IPS DF 19.7 (cell line): ENCODE data around the gene NAALADL2.

Experiments used
- DNase-seq: peaks from one replicate; pipeline ENCODE4 v3.0.0-alpha.2; 2013; ENCODE audit warnings: low read depth, low spot score

Gene NAALADL2

GRCh38 chr3:175200391-175201095, 341.4 kb downstream of the NAALADL2 start:
- no peak for DNase-seq

GRCh38 chr3:175207361-175207760, 348.2 kb downstream of the NAALADL2 start:
- DNase-seq = no peak

- no peak for DNase-seq
Observed at GRCh38 chr3:175208326-175208725, 349.2 kb downstream of the NAALADL2 start.

DNA sequence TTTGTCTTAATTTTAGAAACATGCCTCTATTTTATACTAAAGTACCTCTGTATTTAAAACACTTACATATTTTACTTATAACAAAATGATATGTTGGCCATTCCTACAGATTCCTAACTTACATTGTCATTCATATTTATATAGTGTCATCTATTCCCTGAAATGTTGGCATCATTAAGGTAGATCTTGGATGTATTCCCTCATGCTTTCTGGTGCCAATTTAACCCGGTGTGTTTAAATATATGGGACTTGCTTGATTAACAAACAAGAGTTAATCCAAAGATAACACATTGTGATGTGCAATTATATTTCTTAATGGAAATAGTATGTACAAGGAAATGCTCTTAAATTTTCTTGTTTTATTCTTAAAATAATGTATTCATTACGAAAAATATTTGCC, 352.3 kb downstream of the NAALADL2 start:
- DNase-seq = no peak

GRCh38 chr3:175212896-175213295, 353.8 kb downstream of the NAALADL2 start:
- no peak for DNase-seq

- DNase-seq = no peak
Observed at GRCh38 chr3:175214216-175214615, 355.1 kb downstream of the NAALADL2 start.

- DNase-seq = no peak
Observed at GRCh38 chr3:175215833-175216232, 356.7 kb downstream of the NAALADL2 start.

DNA sequence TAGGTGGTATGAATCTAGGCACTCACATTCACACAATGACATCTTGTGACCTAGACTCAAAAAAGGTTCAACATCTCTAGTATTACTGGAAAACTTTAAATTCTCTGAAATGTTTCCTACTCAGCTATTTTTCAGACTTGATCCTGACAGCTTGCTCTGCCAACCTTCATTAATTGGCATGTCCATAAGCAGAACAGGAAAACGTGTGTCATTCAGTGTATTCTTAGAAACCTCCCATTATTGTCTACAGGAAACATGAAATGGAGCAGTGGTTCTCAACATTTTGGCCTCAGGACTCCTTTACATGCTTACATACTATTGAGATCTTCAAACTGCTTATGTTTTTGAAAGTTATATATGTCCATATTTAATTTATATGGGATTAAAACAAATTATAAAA, 363.2 kb downstream of the NAALADL2 start:
- no peak for DNase-seq

DNA sequence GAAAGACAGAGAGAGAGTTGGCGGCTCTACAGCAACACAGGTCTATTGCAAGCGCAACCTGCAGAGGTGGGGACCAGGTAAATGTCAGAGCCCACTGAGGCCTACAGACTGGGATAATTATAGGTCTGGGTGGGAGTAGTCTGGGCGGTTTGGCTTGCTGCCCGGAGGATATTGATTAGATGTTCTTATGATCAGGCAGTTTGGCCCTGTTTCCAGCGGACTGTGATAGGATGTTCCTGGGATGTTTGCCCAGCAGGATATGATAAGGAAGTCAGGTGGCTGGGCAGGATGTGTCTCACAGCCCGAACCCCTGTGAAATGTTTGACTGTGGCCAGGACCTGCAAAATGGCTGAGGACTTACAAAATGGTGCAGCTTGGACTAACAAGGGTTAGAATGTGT, 364.9 kb downstream of the NAALADL2 start:
- DNase-seq = no peak

DNA sequence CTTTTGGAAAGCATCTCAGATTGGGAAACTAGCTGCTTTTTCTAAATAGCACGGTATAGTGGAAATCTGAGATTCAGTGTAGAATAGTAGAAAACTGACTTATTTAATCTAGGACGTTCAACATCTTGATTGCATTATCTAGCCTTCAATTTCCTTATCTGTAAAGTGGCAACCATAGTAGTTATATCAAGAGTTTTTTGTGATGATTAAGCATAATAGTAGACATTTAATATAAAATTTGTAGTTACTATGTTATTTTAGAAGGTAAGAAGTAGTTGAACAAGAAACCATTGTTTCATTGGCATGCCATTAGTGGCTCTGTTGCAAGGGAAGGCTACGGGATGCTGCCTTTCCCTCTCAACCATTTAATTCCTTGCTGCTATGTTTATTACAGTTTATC, 367.3 kb downstream of the NAALADL2 start:
- DNase-seq = no peak

DNA sequence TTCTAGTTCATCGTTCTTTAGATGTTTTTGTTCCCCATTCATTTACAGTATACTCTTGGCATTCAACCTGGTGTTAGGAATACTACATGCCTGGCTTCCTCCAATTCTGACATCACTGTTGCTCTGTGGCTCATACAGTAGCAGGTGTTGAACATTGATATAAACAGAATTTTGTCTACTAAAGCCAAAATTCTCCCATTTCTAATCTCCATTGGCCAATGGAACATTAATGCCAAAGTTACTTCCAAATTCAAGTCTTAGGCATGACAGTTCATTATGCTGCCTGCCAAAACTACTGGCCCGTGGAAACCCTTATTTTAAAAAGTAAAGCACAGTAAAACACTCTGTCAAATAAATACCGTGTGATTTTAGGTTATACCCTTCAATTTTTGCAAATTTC, 368.0 kb downstream of the NAALADL2 start:
- no peak for DNase-seq

DNA sequence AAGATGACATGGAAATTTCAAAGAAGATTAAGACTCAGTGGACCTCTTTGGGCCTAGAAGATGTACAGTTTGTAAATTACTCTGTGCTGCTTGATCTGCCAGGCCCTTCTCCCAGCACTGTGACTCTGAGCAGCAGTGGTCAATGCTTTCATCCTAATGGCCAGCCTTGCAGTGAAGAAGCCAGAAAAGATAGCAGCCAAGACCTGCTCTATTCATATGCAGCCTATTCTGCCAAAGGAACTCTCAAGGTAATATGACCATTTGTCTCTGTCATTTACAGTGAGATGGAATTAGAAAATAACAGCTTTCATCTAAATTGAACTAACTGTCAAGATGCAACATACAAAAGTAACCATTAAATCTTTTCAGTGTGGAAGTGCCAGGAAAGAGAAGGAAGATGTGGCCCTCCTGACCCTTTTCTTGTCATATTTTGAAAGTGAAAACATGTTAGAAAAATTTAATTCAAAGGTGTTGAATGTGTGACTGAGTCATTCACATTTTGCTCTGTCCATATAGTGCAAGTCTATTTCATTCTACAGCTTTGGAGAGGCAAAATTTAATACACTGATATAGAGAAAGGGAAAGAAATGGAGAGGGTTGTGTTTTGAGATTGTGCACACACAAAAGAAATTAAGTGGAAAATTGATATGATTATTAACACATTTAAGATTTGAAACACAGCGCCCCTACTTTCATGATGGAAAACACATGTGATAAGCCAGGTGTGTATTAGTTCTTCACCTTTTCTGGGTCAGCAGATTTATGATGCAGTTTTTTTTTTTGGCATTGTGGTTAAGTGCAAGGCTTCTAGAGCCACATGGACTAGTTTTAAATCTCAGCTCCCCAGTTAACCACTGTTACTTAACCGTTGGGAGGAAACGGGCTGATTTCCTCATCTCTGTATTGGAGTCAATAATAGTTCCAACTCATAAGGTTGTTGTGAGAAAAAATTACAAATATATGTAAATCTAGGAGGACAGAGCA, 375.1 kb downstream of the NAALADL2 start:
- DNase-seq = no peak

- no peak for DNase-seq
Observed at GRCh38 chr3:175238801-175239200, 379.7 kb downstream of the NAALADL2 start.

- DNase-seq = no peak
Observed at GRCh38 chr3:175240921-175241320, 381.8 kb downstream of the NAALADL2 start.

DNA sequence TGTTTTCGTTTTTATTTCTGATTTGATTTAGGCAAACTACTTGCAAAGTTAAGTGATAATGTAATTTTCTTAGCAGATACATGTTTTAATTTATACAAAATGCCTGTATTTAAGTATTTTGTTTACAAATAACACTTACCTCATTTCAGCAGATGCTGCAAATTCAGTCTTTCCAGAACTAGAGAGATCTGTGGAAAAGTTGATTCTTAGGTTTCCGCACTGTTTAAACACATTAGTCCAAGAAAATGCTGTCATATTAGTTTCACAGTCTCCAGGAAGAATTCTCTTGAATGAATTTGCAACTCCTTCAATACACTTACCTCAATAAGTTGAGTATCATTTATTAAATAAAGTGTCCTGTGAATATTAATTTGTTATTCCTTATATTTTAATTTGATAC, 383.1 kb downstream of the NAALADL2 start:
- no peak for DNase-seq

GRCh38 chr3:175246234-175246633, 387.1 kb downstream of the NAALADL2 start:
- DNase-seq = no peak

DNA sequence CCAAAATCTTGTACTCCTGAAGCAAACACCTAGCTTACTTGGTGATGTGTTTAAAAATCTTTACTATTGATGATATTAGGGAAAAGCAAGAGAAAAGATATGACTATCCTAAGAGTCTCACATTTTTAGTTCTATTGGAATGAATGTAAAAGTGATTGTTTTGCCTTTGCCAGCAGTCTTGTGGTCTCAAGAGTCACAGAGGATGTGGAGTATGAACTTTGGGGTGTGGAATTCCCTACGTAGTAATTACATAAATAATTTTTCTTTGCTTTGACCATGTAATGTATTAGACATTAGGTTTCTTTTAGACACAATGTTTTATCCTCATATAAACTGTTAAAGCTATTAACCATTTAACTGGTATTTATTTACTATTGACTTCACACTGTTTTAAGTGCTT, 387.6 kb downstream of the NAALADL2 start:
- DNase-seq = no peak

- no peak for DNase-seq
Observed at GRCh38 chr3:175247629-175248028, 388.5 kb downstream of the NAALADL2 start.

GRCh38 chr3:175248832-175249231, 389.7 kb downstream of the NAALADL2 start:
- DNase-seq = no peak

DNA sequence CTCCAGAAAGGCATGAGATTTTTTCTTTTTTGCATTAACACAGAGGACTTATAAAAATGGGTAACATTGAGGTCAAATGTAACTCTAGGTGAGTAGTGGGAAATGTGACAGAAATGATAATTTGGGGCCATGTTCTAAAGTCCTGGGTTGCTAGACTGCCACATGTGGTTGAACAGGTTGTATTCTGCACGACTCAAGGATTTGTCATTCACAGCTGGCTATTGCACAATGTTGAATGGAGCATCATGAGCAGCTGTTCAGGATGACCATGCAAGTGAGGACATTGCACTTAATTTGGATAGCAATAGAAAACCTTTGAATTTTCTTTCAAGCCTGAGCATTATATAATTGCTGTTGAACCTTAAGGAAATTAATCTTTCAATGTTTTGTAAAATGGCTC, 396.6 kb downstream of the NAALADL2 start:
- no peak for DNase-seq

GRCh38 chr3:175257123-175257522, 398.0 kb downstream of the NAALADL2 start:
- DNase-seq = no peak

DNA sequence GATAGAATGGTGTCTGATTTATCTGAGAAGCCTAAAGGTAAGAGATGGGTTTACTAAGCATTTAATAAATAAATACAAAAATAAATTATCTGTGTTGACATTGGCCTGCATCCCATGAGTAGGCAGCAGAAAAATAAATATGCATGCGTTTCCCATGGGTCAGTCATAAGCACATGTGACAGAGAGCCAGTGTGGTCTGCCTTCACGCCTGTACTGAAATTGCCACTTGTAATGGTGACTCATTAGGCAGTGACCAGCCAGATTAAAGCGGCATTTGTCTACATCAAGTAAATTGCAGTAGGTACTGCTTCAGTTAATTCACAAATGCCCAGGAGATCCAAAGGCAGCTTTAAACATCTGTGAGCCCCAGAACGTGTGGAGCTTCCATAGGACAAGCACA, 399.6 kb downstream of the NAALADL2 start:
- DNase-seq = no peak
